Testis (tissue), 2 donors: ENCODE results near the gene AP5B1.

Experiments used
- CTCF ChIP-seq, 3 experiments: fragments of 450-650 bp in 2 of 3; fragments of 200-600 bp in 1 of 3; sonication (generic) in 1 of 3; IDR thresholded peaks; one replicate each; pipeline ENCODE4 v1.5.1; 2016 to 2019; ENCODE audit warnings: antibody characterized with exemption in 3 of 3, mild to moderate bottlenecking in 2 of 3, moderate library complexity in 1 of 3
- POLR2A ChIP-seq: fragments of 450-650 bp; IDR thresholded peaks from one replicate; pipeline ENCODE4 v1.6.1; 2017; ENCODE audit warnings: antibody characterized with exemption, mild to moderate bottlenecking, moderate library complexity

- TF ChIP-seq CTCF (IDR thresholded peaks at IDR 0.05) (no peak), POLR2A (no peak)
Observed at GRCh38 chr11:65741185-65741584, 39.6 kb downstream of the AP5B1 start.
